Suprapubic skin (tissue), 4 donors: ENCODE measurements around the gene SLC32A1. TPM values are rescaled to one million over a fixed set of nuclear protein-coding genes. Genes with fewer than 3 reads are reported as not detected.

Experiments
- DNase-seq, 2 donors: peaks; one replicate each; pipeline ENCODE4 v3.0.0-alpha.2; 2019; ENCODE audit warnings: low spot score in 2 of 2
- H3K27ac ChIP-seq: fragments of 200-600 bp; sonication (generic); one replicate; pipeline ENCODE4 v1.5.1; 2019
- H3K27me3 ChIP-seq: fragments of 200-600 bp; sonication (generic); one replicate; pipeline ENCODE4 v1.5.1; 2019
- H3K36me3 ChIP-seq: fragments of 200-600 bp; sonication (generic); one replicate; pipeline ENCODE4 v1.5.1; 2019
- H3K4me1 ChIP-seq: fragments of 200-600 bp; sonication (generic); one replicate; pipeline ENCODE4 v1.5.1; 2019
- H3K4me3 ChIP-seq: fragments of 200-600 bp; sonication (generic); one replicate; pipeline ENCODE4 v1.5.1; 2019; ENCODE audit warnings: mild to moderate bottlenecking
- H3K9me3 ChIP-seq: fragments of 200-600 bp; sonication (generic); one replicate; pipeline ENCODE4 v1.5.1; 2019
- CTCF ChIP-seq, 2 donors: fragments of 200-600 bp in 1 of 2; fragments of 450-650 bp in 1 of 2; sonication (generic) in 1 of 2; IDR thresholded peaks; one replicate each; pipeline ENCODE4 v1.5.1; 2016 to 2019; ENCODE audit warnings: antibody characterized with exemption in 2 of 2, mild to moderate bottlenecking in 1 of 2, moderate library complexity in 1 of 2
- EP300 ChIP-seq: sonication (generic); formaldehyde crosslinking; IDR thresholded peaks from one replicate; pipeline ENCODE4 v1.6.1; 2017; ENCODE audit warnings: antibody characterized with exemption
- POLR2A ChIP-seq, 2 donors: fragments of 450-650 bp; IDR thresholded peaks; one replicate each; pipeline ENCODE4 v1.6.1; 2017; ENCODE audit warnings: antibody characterized with exemption in 2 of 2, mild to moderate bottlenecking in 2 of 2, moderate library complexity in 2 of 2
- POLR2AphosphoS5 ChIP-seq, 3 donors: sonication (generic); formaldehyde crosslinking; IDR thresholded peaks; one replicate each; pipeline ENCODE4 v1.6.1; 2017; ENCODE audit warnings: antibody characterized with exemption in 3 of 3
- WGBS: methylation state at CpG from one replicate; pipeline ENCODE4 v1.1.5; 2018; 5-methylcytosine and 5-hydroxymethylcytosine counted together
- total RNA-seq, 4 donors: library from RNA; depleted of rRNA; stranded (reverse); fragments of >200 nt; gene quantifications; one replicate each; pipeline ENCODE4 v1.1.0, GENCODE V29; 2016

Gene SLC32A1, protein sequence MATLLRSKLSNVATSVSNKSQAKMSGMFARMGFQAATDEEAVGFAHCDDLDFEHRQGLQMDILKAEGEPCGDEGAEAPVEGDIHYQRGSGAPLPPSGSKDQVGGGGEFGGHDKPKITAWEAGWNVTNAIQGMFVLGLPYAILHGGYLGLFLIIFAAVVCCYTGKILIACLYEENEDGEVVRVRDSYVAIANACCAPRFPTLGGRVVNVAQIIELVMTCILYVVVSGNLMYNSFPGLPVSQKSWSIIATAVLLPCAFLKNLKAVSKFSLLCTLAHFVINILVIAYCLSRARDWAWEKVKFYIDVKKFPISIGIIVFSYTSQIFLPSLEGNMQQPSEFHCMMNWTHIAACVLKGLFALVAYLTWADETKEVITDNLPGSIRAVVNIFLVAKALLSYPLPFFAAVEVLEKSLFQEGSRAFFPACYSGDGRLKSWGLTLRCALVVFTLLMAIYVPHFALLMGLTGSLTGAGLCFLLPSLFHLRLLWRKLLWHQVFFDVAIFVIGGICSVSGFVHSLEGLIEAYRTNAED
- total RNA-seq, result not detected

- TF ChIP-seq POLR2A (IDR thresholded peaks at IDR 0.05), result no peak
- no peak for TF ChIP-seq CTCF (IDR thresholded peaks at IDR 0.05)
- no peak for TF ChIP-seq EP300
- TF ChIP-seq POLR2AphosphoS5 (IDR thresholded peaks at IDR 0.05), result no peak
- H3K4me1 ChIP-seq, result peaks cover 50% of the 10 kb centered on the region
- H3K4me3 ChIP-seq, result no peak within 1 kb of the TSS
- H3K27me3 ChIP-seq, result peaks cover 100% of the 10 kb centered on the region
- WGBS, result 2% methylated on average over 53 of the region's 76 CpGs
- no peaks in the 10 kb centered on the region for H3K36me3 ChIP-seq
- H3K27ac ChIP-seq, result no peak within 1 kb of the TSS
- DNase-seq, result no peak
- H3K9me3 ChIP-seq, result no peaks in the 10 kb centered on the region
Measured at GRCh38 chr20:38723848-38724625, at the start of gene SLC32A1. Gene SLC32A1 (plus strand): TSS chr20:38724486. CDS start chr20:38724725, 239 bp downstream.

DNA sequence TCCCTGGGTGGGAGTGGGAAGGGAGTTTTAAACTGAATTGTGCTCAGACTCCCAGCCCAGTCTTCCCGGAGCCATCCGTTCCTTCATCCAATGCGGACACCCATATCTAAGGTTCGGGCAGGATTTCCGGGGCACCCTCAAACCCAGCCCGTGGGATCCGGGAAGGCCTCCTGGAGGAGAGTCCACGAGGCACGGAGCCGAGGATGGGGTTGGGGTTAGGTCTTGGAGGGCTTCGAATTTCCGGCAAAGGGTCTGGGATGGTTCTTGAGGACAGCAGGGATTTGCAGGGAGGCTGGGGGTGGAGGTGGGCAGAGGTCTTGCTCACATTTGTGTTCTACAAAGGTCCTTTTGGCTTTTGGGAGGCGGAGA, 49.5 kb upstream of the SLC32A1 start:
- H3K4me3 ChIP-seq, result peak overlapping the region; percentile 50
- DNase-seq, result no peak
- peaks cover 60% of the 10 kb centered on the region for H3K27me3 ChIP-seq
- no peaks in the 10 kb centered on the region for H3K36me3 ChIP-seq
- H3K9me3 ChIP-seq, result no peaks in the 10 kb centered on the region
- TF ChIP-seq POLR2A (IDR thresholded peaks at IDR 0.05) (no peak), EP300 (no peak)
- no peak overlapping the region for H3K27ac ChIP-seq
- H3K4me1 ChIP-seq, result peaks cover 13% of the 10 kb centered on the region
- 33% methylated on average over 13 of the region's 13 CpGs for WGBS

- H3K27ac ChIP-seq, result no peak overlapping the region
- no peak overlapping the region for H3K4me3 ChIP-seq
- 85% methylated on average over 5 of the region's 5 CpGs for WGBS
- peaks cover 13% of the 10 kb centered on the region for H3K4me1 ChIP-seq
- no peaks in the 10 kb centered on the region for H3K36me3 ChIP-seq
- TF ChIP-seq CTCF (IDR thresholded peaks at IDR 0.05) (no peak), POLR2AphosphoS5 (IDR thresholded peaks at IDR 0.05) (no peak), POLR2A (IDR thresholded peaks at IDR 0.05) (no peak), EP300 (no peak)
- DNase-seq, result no peak
- H3K27me3 ChIP-seq, result peaks cover 43% of the 10 kb centered on the region
- no peaks in the 10 kb centered on the region for H3K9me3 ChIP-seq
Measured at GRCh38 chr20:38676576-38676975, 47.7 kb upstream of the SLC32A1 start.

- H3K27ac ChIP-seq, result no peak overlapping the region
- H3K4me3 ChIP-seq, result no peak overlapping the region
- TF ChIP-seq EP300 (no peak), CTCF (IDR thresholded peaks at IDR 0.05) (no peak), POLR2AphosphoS5 (IDR thresholded peaks at IDR 0.05) (no peak), POLR2A (IDR thresholded peaks at IDR 0.05) (no peak)
- no peaks in the 10 kb centered on the region for H3K36me3 ChIP-seq
- DNase-seq, result no peak
- no peaks in the 10 kb centered on the region for H3K4me1 ChIP-seq
- H3K9me3 ChIP-seq, result no peaks in the 10 kb centered on the region
- peaks cover 39% of the 10 kb centered on the region for H3K27me3 ChIP-seq
- 46% methylated on average over 9 of the region's 9 CpGs for WGBS
Measured at GRCh38 chr20:38680500-38681306, 43.6 kb upstream of the SLC32A1 start.

DNA sequence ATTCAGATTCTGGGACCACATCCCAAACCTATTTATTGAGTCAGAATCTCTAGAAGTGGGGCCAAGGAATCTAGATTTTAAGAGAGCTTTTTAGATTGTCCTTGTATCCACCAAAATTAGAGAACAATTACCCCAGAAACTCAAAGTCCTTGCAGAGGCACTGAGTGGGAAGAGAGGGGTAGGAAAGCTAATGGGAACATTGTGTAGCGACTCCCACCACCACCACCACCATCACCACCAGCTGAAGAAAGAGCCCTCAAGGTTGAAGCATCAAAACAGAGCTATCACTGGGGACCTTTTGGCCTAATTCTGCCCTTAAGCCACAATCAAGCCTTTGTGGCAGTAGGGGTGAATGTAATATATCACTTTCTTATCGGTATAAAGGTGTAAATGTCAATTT, 39.0 kb upstream of the SLC32A1 start:
- TF ChIP-seq POLR2A (IDR thresholded peaks at IDR 0.05) (no peak), POLR2AphosphoS5 (IDR thresholded peaks at IDR 0.05) (no peak), EP300 (no peak), CTCF (IDR thresholded peaks at IDR 0.05) (no peak)
- Histone ChIP-seq H3K4me3 (no peak overlapping the region), H3K27ac (no peak overlapping the region), H3K4me1 (no peaks in the 10 kb centered on the region), H3K27me3 (peaks cover 51% of the 10 kb centered on the region), H3K9me3 (no peaks in the 10 kb centered on the region), H3K36me3 (no peaks in the 10 kb centered on the region)
- no peak for DNase-seq
- WGBS, result 46% methylated on average over 2 of the region's 2 CpGs
